Ovary (tissue), 3 donors: ENCODE measurements around the gene MAP3K8.

Experiments used
- POLR2A ChIP-seq: fragments of 450-650 bp; IDR thresholded peaks from one replicate; pipeline ENCODE4 v1.6.1; 2017; ENCODE audit warnings: antibody characterized with exemption, mild to moderate bottlenecking, moderate library complexity
- TF ChIP-seq, protein P1 (sequence below), 3 donors: fragments of 450-650 bp in 2 of 3; fragments of 200-600 bp in 1 of 3; IDR thresholded peaks; one replicate each; pipeline versions ENCODE4 v1.5.1 to v1.8.0; 2016 to 2022; ENCODE audit warnings: antibody characterized with exemption in 3 of 3, mild to moderate bottlenecking in 1 of 3
- donor health status: DM: no; HTN: no; CAD: no.

DNA sequence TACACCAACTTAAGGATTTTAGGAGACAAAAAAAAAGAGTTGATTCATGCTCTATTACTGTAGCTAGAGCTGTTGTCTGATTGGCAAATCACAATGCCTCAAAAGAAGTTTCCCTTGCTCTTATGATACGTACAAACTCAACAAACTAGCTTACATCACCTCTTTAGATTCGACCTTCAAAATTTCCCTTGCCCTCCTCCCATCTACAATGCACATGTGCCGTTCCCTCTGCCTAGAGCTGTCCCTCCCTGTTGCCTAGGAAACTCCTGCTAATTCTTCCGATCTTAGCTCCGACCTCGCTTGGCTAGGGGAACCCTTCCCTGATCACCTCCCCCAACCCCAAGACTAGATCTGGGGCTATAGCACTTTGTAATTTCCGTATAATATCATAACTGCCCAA lies 55.4 kb downstream of the MAP3K8 start:
- TF ChIP-seq, protein P1, sequence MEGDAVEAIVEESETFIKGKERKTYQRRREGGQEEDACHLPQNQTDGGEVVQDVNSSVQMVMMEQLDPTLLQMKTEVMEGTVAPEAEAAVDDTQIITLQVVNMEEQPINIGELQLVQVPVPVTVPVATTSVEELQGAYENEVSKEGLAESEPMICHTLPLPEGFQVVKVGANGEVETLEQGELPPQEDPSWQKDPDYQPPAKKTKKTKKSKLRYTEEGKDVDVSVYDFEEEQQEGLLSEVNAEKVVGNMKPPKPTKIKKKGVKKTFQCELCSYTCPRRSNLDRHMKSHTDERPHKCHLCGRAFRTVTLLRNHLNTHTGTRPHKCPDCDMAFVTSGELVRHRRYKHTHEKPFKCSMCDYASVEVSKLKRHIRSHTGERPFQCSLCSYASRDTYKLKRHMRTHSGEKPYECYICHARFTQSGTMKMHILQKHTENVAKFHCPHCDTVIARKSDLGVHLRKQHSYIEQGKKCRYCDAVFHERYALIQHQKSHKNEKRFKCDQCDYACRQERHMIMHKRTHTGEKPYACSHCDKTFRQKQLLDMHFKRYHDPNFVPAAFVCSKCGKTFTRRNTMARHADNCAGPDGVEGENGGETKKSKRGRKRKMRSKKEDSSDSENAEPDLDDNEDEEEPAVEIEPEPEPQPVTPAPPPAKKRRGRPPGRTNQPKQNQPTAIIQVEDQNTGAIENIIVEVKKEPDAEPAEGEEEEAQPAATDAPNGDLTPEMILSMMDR (IDR thresholded peaks at IDR 0.05), result no peak
- TF ChIP-seq POLR2A, result no peak
